ENCODE measurements around the gene RNF123. TPM values are rescaled to one million over a fixed set of nuclear protein-coding genes. Genes with fewer than 3 reads are reported as not detected.

Gene RNF123
- total RNA-seq = 10 to 100 TPM; 36.4 to 39.3 TPM

DNA sequence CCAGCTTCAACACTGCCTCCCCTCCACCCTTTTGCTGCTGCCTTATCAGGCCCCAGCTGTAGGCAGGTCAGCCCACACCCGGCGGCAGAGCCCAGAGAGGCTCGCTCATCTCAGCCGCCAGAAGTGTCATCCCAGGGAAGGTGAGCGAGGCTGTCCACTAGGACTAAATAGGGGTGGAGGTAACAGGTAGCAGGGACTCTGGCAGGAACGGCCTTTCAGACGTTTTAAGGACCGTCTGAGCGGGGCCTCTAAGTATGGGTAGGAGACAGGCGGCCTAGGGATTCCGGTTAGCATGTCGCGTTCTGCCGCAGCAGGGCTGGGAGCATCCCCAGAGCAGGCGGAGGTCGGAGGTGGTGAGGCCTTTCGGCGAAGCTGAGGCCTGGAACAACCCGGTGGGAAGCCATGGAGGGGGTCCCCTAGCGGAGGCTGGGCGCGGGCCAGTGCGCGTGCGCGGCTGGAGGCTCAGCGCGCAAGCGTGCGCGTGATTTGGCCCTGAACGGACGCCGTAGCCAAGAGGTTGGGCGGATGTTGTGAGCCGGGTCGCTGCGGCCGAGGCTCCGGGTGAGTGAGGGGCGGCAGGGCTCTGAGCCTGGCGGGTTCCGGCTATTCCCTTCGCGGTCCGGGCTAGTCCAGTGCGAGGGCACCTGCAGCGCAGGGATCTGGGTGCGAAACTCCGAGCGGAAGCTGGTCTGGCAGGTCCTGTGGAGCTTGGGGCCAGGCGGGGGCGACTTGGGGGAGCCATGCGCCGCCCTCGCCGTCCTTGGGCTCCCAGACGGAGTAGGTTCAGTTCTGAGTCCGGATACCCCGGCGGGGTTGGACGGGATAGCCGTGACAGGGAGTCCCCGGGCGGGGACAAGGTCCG, at the start of gene RNF123, which contains the start of gene MST1:
Gene RNF123 (plus strand): TSS at position 512 of the 862 bp plus-strand sequence. CDS start 1,609 bp downstream, outside the sequence.
Gene MST1 (minus strand): TSS at position 429 of the 862 bp plus-strand sequence. CDS start 783 bp downstream, outside the sequence.
- H3K4me3 ChIP-seq = peak within 1 kb of the TSS; percentile 100
- H3K9me3 ChIP-seq = no peaks in the 10 kb centered on the region
- peak within 1 kb of the TSS; percentile 81 to 95 for H3K9ac ChIP-seq (ENCODE audit: low read depth in 2 of 2, low read length in 2 of 2)
- H3K27me3 ChIP-seq = no peaks in the 10 kb centered on the region
- H3K36me3 ChIP-seq = no peaks in the 10 kb centered on the region
- H3K27ac ChIP-seq = peak within 1 kb of the TSS; percentile 31
- H3K4me1 ChIP-seq = peaks cover 6% of the 10 kb centered on the region
- TF ChIP-seq, protein P1, sequence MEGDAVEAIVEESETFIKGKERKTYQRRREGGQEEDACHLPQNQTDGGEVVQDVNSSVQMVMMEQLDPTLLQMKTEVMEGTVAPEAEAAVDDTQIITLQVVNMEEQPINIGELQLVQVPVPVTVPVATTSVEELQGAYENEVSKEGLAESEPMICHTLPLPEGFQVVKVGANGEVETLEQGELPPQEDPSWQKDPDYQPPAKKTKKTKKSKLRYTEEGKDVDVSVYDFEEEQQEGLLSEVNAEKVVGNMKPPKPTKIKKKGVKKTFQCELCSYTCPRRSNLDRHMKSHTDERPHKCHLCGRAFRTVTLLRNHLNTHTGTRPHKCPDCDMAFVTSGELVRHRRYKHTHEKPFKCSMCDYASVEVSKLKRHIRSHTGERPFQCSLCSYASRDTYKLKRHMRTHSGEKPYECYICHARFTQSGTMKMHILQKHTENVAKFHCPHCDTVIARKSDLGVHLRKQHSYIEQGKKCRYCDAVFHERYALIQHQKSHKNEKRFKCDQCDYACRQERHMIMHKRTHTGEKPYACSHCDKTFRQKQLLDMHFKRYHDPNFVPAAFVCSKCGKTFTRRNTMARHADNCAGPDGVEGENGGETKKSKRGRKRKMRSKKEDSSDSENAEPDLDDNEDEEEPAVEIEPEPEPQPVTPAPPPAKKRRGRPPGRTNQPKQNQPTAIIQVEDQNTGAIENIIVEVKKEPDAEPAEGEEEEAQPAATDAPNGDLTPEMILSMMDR (IDR thresholded peaks at IDR 0.05) = peak; percentile 21
- intact Hi-C loops (cut with DNase I) = no loop called here
- DNase-seq = peak; percentile 90

DNA sequence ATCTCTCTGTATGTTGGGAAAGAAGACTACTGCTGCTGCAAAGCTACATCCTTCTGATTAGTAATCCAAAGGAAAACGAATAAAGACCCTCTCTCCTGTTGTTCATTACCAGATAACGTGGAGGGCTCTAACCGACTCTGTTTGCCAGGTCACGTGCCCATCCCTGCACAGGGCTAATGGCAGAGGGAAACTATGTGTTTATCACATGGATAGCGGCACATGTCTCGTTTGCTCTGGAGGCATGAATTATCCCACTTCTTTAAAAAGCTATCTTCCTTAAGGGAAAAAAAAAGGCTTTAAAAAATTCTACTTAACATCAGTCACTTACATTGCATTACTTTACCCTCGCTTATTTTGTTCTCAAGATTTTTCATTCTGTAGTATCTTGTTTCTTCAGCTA, 48.1 kb upstream of the RNF123 start:
- Histone ChIP-seq H3K9ac (ENCODE audit: low read depth in 2 of 2, low read length in 2 of 2) (no peak overlapping the region), H3K4me3 (no peak overlapping the region), H3K27ac (no peak overlapping the region), H3K36me3 (no peaks in the 10 kb centered on the region), H3K9me3 (no peaks in the 10 kb centered on the region), H3K27me3 (no peaks in the 10 kb centered on the region), H3K4me1 (no peaks in the 10 kb centered on the region)
- TF ChIP-seq, protein P1 (IDR thresholded peaks at IDR 0.05) = no peak
- DNase-seq = no peak
- intact Hi-C loops (cut with DNase I) = no loop called here

DNA sequence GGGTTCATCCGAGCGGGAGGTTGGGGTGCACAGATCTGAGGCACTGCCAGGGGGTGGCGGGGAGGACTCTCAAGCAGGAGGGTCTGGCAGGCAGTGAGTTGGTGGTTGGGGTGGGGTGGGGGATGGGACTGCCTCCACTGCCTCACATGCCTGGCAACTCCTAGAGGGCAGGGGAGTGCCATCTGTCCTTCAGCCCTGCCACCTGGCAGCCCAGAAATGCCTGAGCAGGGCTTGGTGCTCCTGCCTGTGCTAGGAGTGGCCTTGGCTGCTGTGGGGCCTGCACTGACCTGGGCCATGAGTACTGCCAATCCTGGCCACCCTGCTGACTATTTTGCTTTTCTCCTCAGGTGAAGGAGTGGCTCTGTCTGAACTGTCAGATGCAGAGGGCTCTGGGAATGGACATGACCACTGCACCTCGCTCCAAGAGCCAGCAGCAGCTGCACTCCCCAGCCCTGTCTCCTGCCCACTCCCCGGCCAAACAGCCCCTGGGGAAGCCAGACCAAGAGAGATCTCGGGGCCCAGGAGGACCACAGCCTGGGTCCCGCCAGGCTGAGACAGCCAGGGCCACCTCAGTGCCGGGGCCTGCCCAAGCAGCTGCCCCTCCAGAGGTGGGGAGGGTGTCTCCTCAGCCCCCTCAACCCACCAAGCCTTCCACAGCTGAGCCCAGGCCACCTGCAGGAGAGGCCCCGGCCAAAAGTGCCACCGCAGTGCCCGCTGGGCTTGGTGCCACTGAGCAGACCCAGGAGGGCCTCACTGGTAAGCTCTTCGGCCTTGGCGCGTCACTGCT, 47.2 kb upstream of the RNF123 start:
- no peak for DNase-seq
- Histone ChIP-seq H3K27ac (no peak overlapping the region), H3K4me1 (no peaks in the 10 kb centered on the region), H3K36me3 (no peaks in the 10 kb centered on the region), H3K4me3 (no peak overlapping the region), H3K9ac (ENCODE audit: low read depth in 2 of 2, low read length in 2 of 2) (no peak overlapping the region), H3K9me3 (no peaks in the 10 kb centered on the region), H3K27me3 (no peaks in the 10 kb centered on the region)
- intact Hi-C loops (cut with DNase I) = no loop called here
- TF ChIP-seq, protein P1 (IDR thresholded peaks at IDR 0.05) = no peak

DNA sequence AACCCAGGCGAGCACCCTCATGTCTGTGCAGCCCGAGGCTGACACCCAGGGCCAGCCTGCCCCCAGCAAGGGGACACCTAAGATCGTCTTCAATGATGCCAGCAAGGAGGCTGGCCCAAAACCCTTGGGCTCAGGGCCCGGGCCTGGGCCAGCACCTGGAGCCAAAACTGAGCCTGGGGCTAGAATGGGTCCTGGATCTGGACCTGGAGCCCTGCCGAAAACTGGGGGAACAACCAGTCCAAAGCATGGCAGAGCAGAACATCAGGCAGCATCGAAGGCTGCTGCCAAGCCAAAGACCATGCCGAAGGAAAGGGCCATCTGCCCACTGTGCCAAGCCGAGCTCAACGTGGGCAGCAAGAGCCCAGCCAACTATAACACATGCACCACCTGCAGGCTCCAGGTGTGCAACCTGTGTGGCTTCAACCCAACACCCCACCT, 46.6 kb upstream of the RNF123 start:
- no peak for DNase-seq
- intact Hi-C loops (cut with DNase I) = no loop called here
- Histone ChIP-seq H3K9ac (ENCODE audit: low read depth in 2 of 2, low read length in 2 of 2) (no peak overlapping the region), H3K9me3 (no peaks in the 10 kb centered on the region), H3K27ac (no peak overlapping the region), H3K4me1 (no peaks in the 10 kb centered on the region), H3K4me3 (no peak overlapping the region), H3K27me3 (no peaks in the 10 kb centered on the region), H3K36me3 (no peaks in the 10 kb centered on the region)
- TF ChIP-seq, protein P1 (IDR thresholded peaks at IDR 0.05) = no peak

DNA sequence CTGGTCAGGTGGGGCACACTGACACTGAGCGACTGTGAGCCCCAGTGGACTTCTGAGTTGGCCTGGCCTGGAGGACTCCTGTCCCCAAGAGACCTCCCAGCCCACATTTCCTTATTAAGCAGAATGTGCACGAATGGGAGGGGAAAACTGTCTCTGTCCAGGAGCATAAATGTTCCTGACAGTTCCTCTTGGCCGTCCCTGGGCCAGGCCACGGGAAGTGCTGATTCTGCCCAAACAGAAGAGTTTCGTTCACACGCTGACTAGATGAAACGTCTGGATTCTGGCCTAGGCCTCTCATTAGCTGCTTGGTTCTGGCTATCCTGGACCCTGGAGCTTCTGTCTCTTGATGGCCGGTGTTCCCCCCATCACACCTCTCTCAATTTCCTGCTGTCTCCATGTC, 44.7 kb upstream of the RNF123 start:
- Histone ChIP-seq H3K9me3 (no peaks in the 10 kb centered on the region), H3K27ac (no peak overlapping the region), H3K4me3 (no peak overlapping the region), H3K36me3 (no peaks in the 10 kb centered on the region), H3K9ac (ENCODE audit: low read depth in 2 of 2, low read length in 2 of 2) (no peak overlapping the region), H3K4me1 (no peaks in the 10 kb centered on the region), H3K27me3 (no peaks in the 10 kb centered on the region)
- no peak for DNase-seq
- intact Hi-C loops (cut with DNase I) = no loop called here
- TF ChIP-seq, protein P1 (IDR thresholded peaks at IDR 0.05) = no peak

Data from colonic mucosa (tissue), 4 donors.